T-helper 1 cell treated with Interleukin-12 subunit alpha and Interleukin-12 subunit beta and Interleukin-4 antibody, amounts not matched to agents 30 μg/mL and 1 μg/mL, for 36 hours (primary cell): ENCODE results near the gene CRTC1.

Source experiments
- H3K27ac Mint-ChIP-seq: one replicate; pipeline ENCODE4 v1.8.0; 2021; ENCODE audit warnings: mild to moderate bottlenecking, mixed read lengths
- H3K27me3 Mint-ChIP-seq: one replicate; pipeline ENCODE4 v1.8.0; 2021; ENCODE audit warnings: low read depth, mixed read lengths
- H3K36me3 Mint-ChIP-seq: one replicate; pipeline ENCODE4 v1.8.0; 2021; ENCODE audit warnings: low read depth, mixed read lengths
- H3K4me1 Mint-ChIP-seq: one replicate; pipeline ENCODE4 v1.8.0; 2021; ENCODE audit warnings: low read depth, mixed read lengths
- H3K4me3 Mint-ChIP-seq: one replicate; pipeline ENCODE4 v1.8.0; 2021; ENCODE audit warnings: mild to moderate bottlenecking, moderate library complexity, mixed read lengths
- H3K9me3 Mint-ChIP-seq: one replicate; pipeline ENCODE4 v1.8.0; 2021; ENCODE audit warnings: mixed read lengths

The CRTC1 gene

GRCh38 chr19:18745012-18745735 lies 61.7 kb downstream of the CRTC1 start:
- H3K4me3 Mint-ChIP-seq = no peak overlapping the region
- no peaks in the 10 kb centered on the region for H3K4me1 Mint-ChIP-seq
- H3K36me3 Mint-ChIP-seq = no peaks in the 10 kb centered on the region
- H3K9me3 Mint-ChIP-seq = no peaks in the 10 kb centered on the region
- H3K27me3 Mint-ChIP-seq = no peaks in the 10 kb centered on the region
- H3K27ac Mint-ChIP-seq = no peak overlapping the region

- no peaks in the 10 kb centered on the region for H3K4me1 Mint-ChIP-seq
- no peaks in the 10 kb centered on the region for H3K9me3 Mint-ChIP-seq
These were observed 62.5 kb downstream of the CRTC1 start for GRCh38 chr19:18745931-18746330.

GRCh38 chr19:18746401-18747325 lies 63.2 kb downstream of the CRTC1 start:
- Mint-ChIP-seq H3K9me3 (no peaks in the 10 kb centered on the region), H3K4me3 (no peak overlapping the region), H3K27me3 (no peaks in the 10 kb centered on the region), H3K4me1 (no peaks in the 10 kb centered on the region), H3K27ac (no peak overlapping the region), H3K36me3 (no peaks in the 10 kb centered on the region)

More at GRCh38 chr19:18745931-18746330, 62.5 kb downstream of the CRTC1 start:
- no peaks in the 10 kb centered on the region for H3K27me3 Mint-ChIP-seq
- H3K27ac Mint-ChIP-seq = no peak overlapping the region
- H3K36me3 Mint-ChIP-seq = no peaks in the 10 kb centered on the region
- no peak overlapping the region for H3K4me3 Mint-ChIP-seq

- Mint-ChIP-seq H3K9me3 (no peaks in the 10 kb centered on the region), H3K27ac (no peak overlapping the region), H3K27me3 (no peaks in the 10 kb centered on the region), H3K4me1 (no peaks in the 10 kb centered on the region), H3K4me3 (no peak overlapping the region), H3K36me3 (no peaks in the 10 kb centered on the region)
These were observed 66.1 kb downstream of the CRTC1 start for GRCh38 chr19:18749362-18750231.

GRCh38 chr19:18750295-18750970 lies 67.0 kb downstream of the CRTC1 start:
- Mint-ChIP-seq H3K4me3 (no peak overlapping the region), H3K27ac (no peak overlapping the region), H3K27me3 (no peaks in the 10 kb centered on the region), H3K9me3 (no peaks in the 10 kb centered on the region), H3K4me1 (no peaks in the 10 kb centered on the region), H3K36me3 (no peaks in the 10 kb centered on the region)

- Mint-ChIP-seq H3K4me1 (no peaks in the 10 kb centered on the region), H3K4me3 (no peak overlapping the region), H3K9me3 (no peaks in the 10 kb centered on the region), H3K27me3 (no peaks in the 10 kb centered on the region), H3K27ac (no peak overlapping the region), H3K36me3 (no peaks in the 10 kb centered on the region)
These were observed 68.1 kb downstream of the CRTC1 start for GRCh38 chr19:18751571-18751970.

GRCh38 chr19:18754501-18754900 lies 71.0 kb downstream of the CRTC1 start:
- H3K27ac Mint-ChIP-seq = no peak overlapping the region
- H3K9me3 Mint-ChIP-seq = no peaks in the 10 kb centered on the region
- H3K27me3 Mint-ChIP-seq = no peaks in the 10 kb centered on the region
- H3K4me1 Mint-ChIP-seq = no peaks in the 10 kb centered on the region
- H3K36me3 Mint-ChIP-seq = no peaks in the 10 kb centered on the region
- H3K4me3 Mint-ChIP-seq = no peak overlapping the region

GRCh38 chr19:18756896-18757295 lies 73.4 kb downstream of the CRTC1 start:
- H3K27me3 Mint-ChIP-seq = no peaks in the 10 kb centered on the region
- no peaks in the 10 kb centered on the region for H3K9me3 Mint-ChIP-seq
- no peak overlapping the region for H3K27ac Mint-ChIP-seq
- no peaks in the 10 kb centered on the region for H3K4me1 Mint-ChIP-seq
- H3K4me3 Mint-ChIP-seq = no peak overlapping the region
- H3K36me3 Mint-ChIP-seq = no peaks in the 10 kb centered on the region

GRCh38 chr19:18759304-18759994 lies 76.0 kb downstream of the CRTC1 start:
- no peak overlapping the region for H3K4me3 Mint-ChIP-seq
- H3K4me1 Mint-ChIP-seq = no peaks in the 10 kb centered on the region
- H3K27ac Mint-ChIP-seq = no peak overlapping the region
- H3K27me3 Mint-ChIP-seq = no peaks in the 10 kb centered on the region
- no peaks in the 10 kb centered on the region for H3K36me3 Mint-ChIP-seq
- H3K9me3 Mint-ChIP-seq = no peaks in the 10 kb centered on the region

- Mint-ChIP-seq H3K36me3 (no peaks in the 10 kb centered on the region), H3K9me3 (no peaks in the 10 kb centered on the region), H3K27me3 (no peaks in the 10 kb centered on the region), H3K4me1 (no peaks in the 10 kb centered on the region), H3K4me3 (no peak overlapping the region), H3K27ac (no peak overlapping the region)
These were observed 76.5 kb downstream of the CRTC1 start for GRCh38 chr19:18759995-18760426.

- H3K9me3 Mint-ChIP-seq = no peaks in the 10 kb centered on the region
- H3K4me3 Mint-ChIP-seq = no peak overlapping the region
- no peaks in the 10 kb centered on the region for H3K36me3 Mint-ChIP-seq
These were observed 77.2 kb downstream of the CRTC1 start for GRCh38 chr19:18760440-18761383.

GRCh38 chr19:18761531-18762110 lies 78.1 kb downstream of the CRTC1 start:
- Mint-ChIP-seq H3K27ac (no peak overlapping the region), H3K9me3 (no peaks in the 10 kb centered on the region), H3K4me1 (no peaks in the 10 kb centered on the region), H3K4me3 (no peak overlapping the region), H3K27me3 (no peaks in the 10 kb centered on the region), H3K36me3 (no peaks in the 10 kb centered on the region)

More at GRCh38 chr19:18760440-18761383, 77.2 kb downstream of the CRTC1 start:
- no peak overlapping the region for H3K27ac Mint-ChIP-seq
- no peaks in the 10 kb centered on the region for H3K4me1 Mint-ChIP-seq
- H3K27me3 Mint-ChIP-seq = no peaks in the 10 kb centered on the region
